Psoas muscle (tissue), 8 donors: Measurements from ENCODE around the gene AKAP6. TPM values are rescaled to one million over a fixed set of nuclear protein-coding genes. Genes with fewer than 3 reads are reported as not detected.

Experiments
- ATAC-seq, 4 donors: fragments of 200-7000 bp; cut with Tn5 transposase; one replicate each; pipeline ENCODE4 v1.9.1; 2020; ENCODE audit warnings: moderate library complexity in 3 of 4, mild to moderate bottlenecking in 2 of 4
- DNase-seq, 2 donors: peaks; one replicate each; pipeline ENCODE4 v3.0.0-alpha.2; 2020
- H3K27ac ChIP-seq: fragments of 200-600 bp; one replicate; pipeline ENCODE4 v1.8.0; 2022
- H3K27me3 ChIP-seq, 3 donors: fragments of 200-600 bp in 1 of 3; one replicate each; pipeline versions ENCODE4 v1.6.1 to v1.8.0; 2013 to 2022; ENCODE audit warnings: low read length in 2 of 3, mild to moderate bottlenecking in 2 of 3, moderate library complexity in 1 of 3; ENCODE audit not compliant: insufficient read depth in 3 of 3
- H3K36me3 ChIP-seq, 2 donors: fragments of 200-600 bp in 1 of 2; one replicate each; pipeline versions ENCODE4 v1.6.1 to v1.8.0; 2013 to 2022; ENCODE audit warnings: low read depth in 1 of 2, mild to moderate bottlenecking in 1 of 2, moderate library complexity in 1 of 2; ENCODE audit not compliant: insufficient read depth in 1 of 2
- H3K4me1 ChIP-seq: fragments of 200-600 bp; one replicate; pipeline ENCODE4 v1.8.0; 2022
- H3K4me3 ChIP-seq: fragments of 200-600 bp; one replicate; pipeline ENCODE4 v1.8.0; 2022; ENCODE audit warnings: mild to moderate bottlenecking
- H3K9me3 ChIP-seq: fragments of 200-600 bp; one replicate; pipeline ENCODE4 v1.8.0; 2022
- CTCF ChIP-seq: fragments of 200-600 bp; IDR thresholded peaks from one replicate; pipeline ENCODE4 v1.8.0; 2022; ENCODE audit warnings: antibody characterized with exemption
- WGBS, 3 donors: extraction: QIAGEN DNeasy Blood & Tissue Kit; methylation state at CpG; one replicate each; pipeline versions ENCODE4 v1.1.6 to v1.1.7; 2013; 5-methylcytosine and 5-hydroxymethylcytosine counted together
- intact Hi-C, 2 donors: fragments of 100-400 bp; cut with DNase I; formaldehyde crosslinking; loops; one replicate each; pipeline versions ENCODE4 v1.11.0 to v1.14.2; 2022
- polyA plus RNA-seq, 3 donors: library from polyadenylated mRNA; stranded (reverse); fragments of 200-250 nt; gene quantifications; one replicate each; pipeline ENCODE4 v1.2.3, GENCODE V29; 2013
- total RNA-seq, 4 donors: library from RNA; stranded (reverse); fragmentation: NEBNext Ultra II Directional in 2 of 4; extraction: Animal tissue kit (Norgen Biotek cat#: 25700) in 2 of 4; gene quantifications; one replicate each; pipeline versions ENCODE4 v1.2.1 to v1.2.4, GENCODE V29; 2021 to 2023
- donor health status: healthy with polysubstance abuse.
- donor health status: DM: no; HTN: no; CAD: no; lungs with moderate emphysema.
- donor health status: Bipolar disorder and iron deficiency.
- donor health status: healthy.
- donor health status: DM: yes; HTN: yes; CAD: no.
- donor health status: DM: no; HTN: no; CAD: no.
- donor health status: DM: no; HTN: no; CAD: no.
- donor health status: DM: yes; HTN: yes; CAD: no.

AKAP6 gene
- total and polyA plus RNA-seq, 7 donors: 9.1 to 173 (median 113) TPM

- no peak for ATAC-seq
- 48 to 60% (median 51%) methylated on average over 4 of the region's 4 CpGs for WGBS, 3 donors
- peaks cover 29% of the 10 kb centered on the region for H3K4me1 ChIP-seq
Observed at GRCh38 chr14:32825058-32825457, 496.0 kb downstream of the AKAP6 start.

GRCh38 chr14:32826404-32827082 lies 497.4 kb downstream of the AKAP6 start:
- H3K27ac ChIP-seq: no peak overlapping the region
- TF ChIP-seq CTCF: no peak
- H3K36me3 ChIP-seq: peaks cover 3 to 19% of the 10 kb centered on the region in 2 donors
- DNase-seq (no peak), ATAC-seq (peak in 2 of 4 donors; percentile 51 to 64)
- intact Hi-C loops: no loop called here
- 24 to 40% (median 28%) methylated on average over 9 of the region's 9 CpGs for WGBS, 3 donors
- H3K4me1 ChIP-seq: peaks cover 18% of the 10 kb centered on the region
- no peaks in the 10 kb centered on the region for H3K27me3 ChIP-seq
- no peaks in the 10 kb centered on the region for H3K9me3 ChIP-seq
- no peak overlapping the region for H3K4me3 ChIP-seq

More at GRCh38 chr14:32825058-32825457, 496.0 kb downstream of the AKAP6 start:
- H3K4me3 ChIP-seq: no peak overlapping the region
- H3K27me3 ChIP-seq: no peaks in the 10 kb centered on the region
- H3K36me3 ChIP-seq: peaks cover 6 to 23% of the 10 kb centered on the region in 2 donors
- intact Hi-C loops: no loop called here
- no peaks in the 10 kb centered on the region for H3K9me3 ChIP-seq
- no peak overlapping the region for H3K27ac ChIP-seq
- DNase-seq: no peak
- TF ChIP-seq CTCF: no peak

- whole genome bisulfite sequencing, 3 donors: 72 to 83% (median 77%) methylated on average over 3 of the region's 3 CpGs
Observed at GRCh38 chr14:32827514-32827913, 498.4 kb downstream of the AKAP6 start.

GRCh38 chr14:32835924-32836323 lies 506.8 kb downstream of the AKAP6 start:
- 56 to 70% (median 69%) methylated on average over 3 of the region's 3 CpGs for WGBS, 3 donors
- H3K4me1 ChIP-seq: no peaks in the 10 kb centered on the region
- DNase-seq (no peak), ATAC-seq (peak in 3 of 4 donors; percentile 20 to 33 (median 27))
- no peaks in the 10 kb centered on the region for H3K27me3 ChIP-seq
- no peak overlapping the region for H3K27ac ChIP-seq
- H3K9me3 ChIP-seq: no peaks in the 10 kb centered on the region
- no peaks in the 10 kb centered on the region for H3K36me3 ChIP-seq
- intact Hi-C loops: no loop called here
- no peak overlapping the region for H3K4me3 ChIP-seq
- no peak for TF ChIP-seq CTCF

More at GRCh38 chr14:32827514-32827913, 498.4 kb downstream of the AKAP6 start:
- Histone ChIP-seq H3K36me3 (peaks cover 0 to 10% of the 10 kb centered on the region in 2 donors), H3K9me3 (no peaks in the 10 kb centered on the region), H3K4me1 (peaks cover 18% of the 10 kb centered on the region), H3K27ac (no peak overlapping the region), H3K4me3 (no peak overlapping the region), H3K27me3 (no peaks in the 10 kb centered on the region)
- ATAC-seq: no peak
- intact Hi-C loops: no loop called here
- no peak for DNase-seq
- no peak for TF ChIP-seq CTCF

- no peaks in the 10 kb centered on the region for H3K36me3 ChIP-seq
- no peak for TF ChIP-seq CTCF
- no peak overlapping the region for H3K27ac ChIP-seq
- H3K9me3 ChIP-seq: no peaks in the 10 kb centered on the region
- no peak overlapping the region for H3K4me3 ChIP-seq
- intact Hi-C loops: no loop called here
- no peak for DNase-seq
- H3K27me3 ChIP-seq: no peaks in the 10 kb centered on the region
- no peaks in the 10 kb centered on the region for H3K4me1 ChIP-seq
- no peak for ATAC-seq
Observed at GRCh38 chr14:32841698-32842097, 512.6 kb downstream of the AKAP6 start.
